Measurements from ENCODE around the gene TFG.

DNA sequence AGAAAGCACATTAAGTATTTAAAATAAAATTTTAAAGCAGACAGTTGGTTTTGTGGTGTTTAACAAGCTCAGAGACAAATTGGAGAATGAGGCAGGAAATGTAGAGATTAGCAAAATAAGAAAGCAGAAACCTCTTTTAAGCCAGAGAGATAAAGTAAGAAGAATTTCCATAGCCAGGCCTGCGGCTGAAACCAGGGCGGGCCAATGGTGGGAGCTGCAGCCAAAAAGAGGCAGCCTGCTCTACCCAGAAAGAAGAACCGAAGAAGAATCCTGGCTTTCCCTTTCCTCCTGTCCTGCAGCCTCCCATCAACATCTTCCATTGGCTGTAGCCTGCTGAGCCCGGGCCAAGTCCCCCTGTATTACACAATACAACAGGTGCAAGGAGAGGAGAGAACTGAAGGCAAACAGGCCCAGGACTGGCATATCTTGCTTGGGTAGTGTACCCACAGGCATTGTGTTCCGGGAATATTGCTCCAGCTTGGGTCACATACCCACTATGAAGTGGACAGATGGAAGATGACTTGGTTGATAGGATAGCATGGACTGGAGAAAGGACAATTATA, 11.5 kb upstream of the TFG start:
- TF ChIP-seq, protein P1, sequence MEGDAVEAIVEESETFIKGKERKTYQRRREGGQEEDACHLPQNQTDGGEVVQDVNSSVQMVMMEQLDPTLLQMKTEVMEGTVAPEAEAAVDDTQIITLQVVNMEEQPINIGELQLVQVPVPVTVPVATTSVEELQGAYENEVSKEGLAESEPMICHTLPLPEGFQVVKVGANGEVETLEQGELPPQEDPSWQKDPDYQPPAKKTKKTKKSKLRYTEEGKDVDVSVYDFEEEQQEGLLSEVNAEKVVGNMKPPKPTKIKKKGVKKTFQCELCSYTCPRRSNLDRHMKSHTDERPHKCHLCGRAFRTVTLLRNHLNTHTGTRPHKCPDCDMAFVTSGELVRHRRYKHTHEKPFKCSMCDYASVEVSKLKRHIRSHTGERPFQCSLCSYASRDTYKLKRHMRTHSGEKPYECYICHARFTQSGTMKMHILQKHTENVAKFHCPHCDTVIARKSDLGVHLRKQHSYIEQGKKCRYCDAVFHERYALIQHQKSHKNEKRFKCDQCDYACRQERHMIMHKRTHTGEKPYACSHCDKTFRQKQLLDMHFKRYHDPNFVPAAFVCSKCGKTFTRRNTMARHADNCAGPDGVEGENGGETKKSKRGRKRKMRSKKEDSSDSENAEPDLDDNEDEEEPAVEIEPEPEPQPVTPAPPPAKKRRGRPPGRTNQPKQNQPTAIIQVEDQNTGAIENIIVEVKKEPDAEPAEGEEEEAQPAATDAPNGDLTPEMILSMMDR (IDR thresholded peaks at IDR 0.05; ENCODE audit: low read depth, low read length, poor library complexity, severe bottlenecking) = no peak
- no peak for TF ChIP-seq EZH2phosphoT487 (IDR thresholded peaks at IDR 0.05; ENCODE audit: borderline replicate concordance, low read length)

Data from DOHH2 (cell line).